ENCODE measurements around the gene MCOLN2.

DNA sequence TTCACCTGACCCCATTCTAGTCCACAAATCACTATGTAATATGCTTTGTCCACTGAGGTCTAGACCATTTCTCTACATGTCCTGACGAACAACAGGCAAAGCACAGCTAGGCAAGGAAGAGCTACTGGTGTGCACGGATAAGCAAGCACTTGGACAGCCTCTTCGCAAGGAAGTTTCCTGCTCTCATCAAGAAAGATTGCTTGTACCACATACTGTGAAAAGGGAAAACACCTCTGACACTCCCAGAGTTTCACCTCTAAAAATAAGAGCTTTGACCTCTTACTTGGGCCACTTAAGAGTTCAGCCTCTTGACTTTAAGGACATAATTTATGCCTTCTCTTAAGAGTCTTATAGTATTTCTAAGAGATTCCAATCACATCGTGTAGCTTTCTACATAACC is 67.9 kb downstream of the MCOLN2 start:
- TF ChIP-seq, protein P1, sequence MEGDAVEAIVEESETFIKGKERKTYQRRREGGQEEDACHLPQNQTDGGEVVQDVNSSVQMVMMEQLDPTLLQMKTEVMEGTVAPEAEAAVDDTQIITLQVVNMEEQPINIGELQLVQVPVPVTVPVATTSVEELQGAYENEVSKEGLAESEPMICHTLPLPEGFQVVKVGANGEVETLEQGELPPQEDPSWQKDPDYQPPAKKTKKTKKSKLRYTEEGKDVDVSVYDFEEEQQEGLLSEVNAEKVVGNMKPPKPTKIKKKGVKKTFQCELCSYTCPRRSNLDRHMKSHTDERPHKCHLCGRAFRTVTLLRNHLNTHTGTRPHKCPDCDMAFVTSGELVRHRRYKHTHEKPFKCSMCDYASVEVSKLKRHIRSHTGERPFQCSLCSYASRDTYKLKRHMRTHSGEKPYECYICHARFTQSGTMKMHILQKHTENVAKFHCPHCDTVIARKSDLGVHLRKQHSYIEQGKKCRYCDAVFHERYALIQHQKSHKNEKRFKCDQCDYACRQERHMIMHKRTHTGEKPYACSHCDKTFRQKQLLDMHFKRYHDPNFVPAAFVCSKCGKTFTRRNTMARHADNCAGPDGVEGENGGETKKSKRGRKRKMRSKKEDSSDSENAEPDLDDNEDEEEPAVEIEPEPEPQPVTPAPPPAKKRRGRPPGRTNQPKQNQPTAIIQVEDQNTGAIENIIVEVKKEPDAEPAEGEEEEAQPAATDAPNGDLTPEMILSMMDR (IDR thresholded peaks at IDR 0.05): no peak
- no peak for TF ChIP-seq POLR2AphosphoS5 (IDR thresholded peaks at IDR 0.05; ENCODE audit: low read depth, low read length)
